Measurements from ENCODE around the gene CTAG1B.
"Not testable (repeated sequence)": the region's sequence is repeated elsewhere in the genome, so short reads cannot be mapped to it uniquely, and the experiment has no call there.

Gene CTAG1B

GRCh38 chrX:154619182-154619581 lies at the start of gene CTAG1B:
CTAG1B (minus strand) TSS chrX:154619282; CDS start chrX:154619218, 64 bp downstream.
- not testable (repeated sequence) for DNase-seq

GRCh38 chrX:154661899-154662298 lies 42.8 kb upstream of the CTAG1B start:
- peak; percentile 23 to 35 for DNase-seq

- DNase-seq = peak; percentile 16 to 32
These were observed 42.1 kb upstream of the CTAG1B start for GRCh38 chrX:154661170-154661569.

GRCh38 chrX:154660541-154660940 lies 41.5 kb upstream of the CTAG1B start:
- DNase-seq = no peak

GRCh38 chrX:154658957-154659356 lies 39.9 kb upstream of the CTAG1B start:
- no peak for DNase-seq

- DNase-seq = no peak
These were observed 39.1 kb upstream of the CTAG1B start for GRCh38 chrX:154658187-154658586.

GRCh38 chrX:154657226-154657805 lies 38.2 kb upstream of the CTAG1B start:
- no peak for DNase-seq

GRCh38 chrX:154655786-154656185 lies 36.7 kb upstream of the CTAG1B start:
- DNase-seq = no peak

- DNase-seq = no peak
These were observed 36.3 kb upstream of the CTAG1B start for GRCh38 chrX:154655346-154655745.

- DNase-seq = no peak
These were observed 35.8 kb upstream of the CTAG1B start for GRCh38 chrX:154654925-154655324.

GRCh38 chrX:154654372-154654771 lies 35.3 kb upstream of the CTAG1B start:
- DNase-seq = no peak

GRCh38 chrX:154653413-154653812 lies 34.3 kb upstream of the CTAG1B start, which contains the start of gene CTAG2:
CTAG2 (minus strand) TSS chrX:154653579; CDS start chrX:154653515, 64 bp downstream.
- DNase-seq = not testable (repeated sequence)

GRCh38 chrX:154653048-154653401 lies 33.9 kb upstream of the CTAG1B start:
- no peak for DNase-seq

GRCh38 chrX:154652311-154653047 lies 33.4 kb upstream of the CTAG1B start:
- no peak for DNase-seq

GRCh38 chrX:154650221-154650510 lies 31.1 kb upstream of the CTAG1B start:
- peak; percentile 41 to 59 for DNase-seq

GRCh38 chrX:154649503-154650220 lies 30.6 kb upstream of the CTAG1B start:
- no peak for DNase-seq

GRCh38 chrX:154648931-154649330 lies 29.8 kb upstream of the CTAG1B start:
- no peak for DNase-seq

GRCh38 chrX:154645745-154646378 lies 26.8 kb upstream of the CTAG1B start:
- DNase-seq = not testable (repeated sequence)

- DNase-seq = not testable (repeated sequence)
These were observed 24.6 kb upstream of the CTAG1B start for GRCh38 chrX:154643708-154644107.

- DNase-seq = not testable (repeated sequence)
These were observed 22.7 kb upstream of the CTAG1B start for GRCh38 chrX:154641740-154642139.

GRCh38 chrX:154633661-154634060 lies 14.6 kb upstream of the CTAG1B start:
- DNase-seq = not testable (repeated sequence)

- DNase-seq = not testable (repeated sequence)
These were observed 11.9 kb upstream of the CTAG1B start for GRCh38 chrX:154630949-154631348.

GRCh38 chrX:154628960-154629359 lies 9.9 kb upstream of the CTAG1B start:
- not testable (repeated sequence) for DNase-seq

All from inflammatory macrophage treated with lipopolysaccharide for 1 hour (primary cell).